Tibial nerve (tissue), 4 donors: Measurements from ENCODE around the gene RANBP10. TPM values are rescaled to one million over a fixed set of nuclear protein-coding genes. Genes with fewer than 3 reads are reported as not detected.

Source experiments
- DNase-seq, 2 donors: peaks; one replicate each; pipeline ENCODE4 v3.0.0-alpha.2; 2019; ENCODE audit warnings: low spot score in 2 of 2
- H3K27ac ChIP-seq, 4 donors: fragments of 200-600 bp; sonication (generic) in 3 of 4; one replicate each; pipeline ENCODE4 v1.5.1; 2017 to 2019; ENCODE audit warnings: mild to moderate bottlenecking in 1 of 4
- H3K27me3 ChIP-seq, 2 donors: fragments of 200-600 bp; sonication (generic) in 1 of 2; one replicate each; pipeline versions ENCODE4 v1.5.1 to v1.6.0; 2017 to 2019
- H3K36me3 ChIP-seq, 3 donors: fragments of 200-600 bp; sonication (generic); one replicate each; pipeline ENCODE4 v1.5.1; 2018 to 2019
- H3K4me1 ChIP-seq, 4 donors: fragments of 200-600 bp; sonication (generic) in 3 of 4; one replicate each; pipeline ENCODE4 v1.5.1; 2017 to 2019
- H3K4me3 ChIP-seq, 4 donors: fragments of 200-600 bp; sonication (generic) in 3 of 4; one replicate each; pipeline ENCODE4 v1.5.1; 2017 to 2019; ENCODE audit warnings: mild to moderate bottlenecking in 1 of 4, moderate library complexity in 1 of 4
- H3K9me3 ChIP-seq, 4 donors: fragments of 200-600 bp; sonication (generic) in 3 of 4; one replicate each; pipeline ENCODE4 v1.5.1; 2017 to 2019
- CTCF ChIP-seq, 5 experiments: fragments of 200-600 bp in 3 of 5; fragments of 450-650 bp in 2 of 5; sonication (generic) in 3 of 5; IDR thresholded peaks; one replicate each; pipeline ENCODE4 v1.5.1; 2016 to 2019; ENCODE audit warnings: antibody characterized with exemption in 5 of 5, mild to moderate bottlenecking in 3 of 5, moderate library complexity in 2 of 5
- EP300 ChIP-seq, 2 donors: sonication (generic); formaldehyde crosslinking; IDR thresholded peaks; one replicate each; pipeline ENCODE4 v1.6.1; 2017; ENCODE audit warnings: antibody characterized with exemption in 2 of 2, mild to moderate bottlenecking in 1 of 2
- POLR2A ChIP-seq, 2 donors: fragments of 450-650 bp; IDR thresholded peaks; one replicate each; pipeline ENCODE4 v1.6.1; 2017; ENCODE audit warnings: antibody characterized with exemption in 2 of 2, mild to moderate bottlenecking in 2 of 2, moderate library complexity in 2 of 2
- WGBS, 2 donors: methylation state at CpG; one replicate each; pipeline ENCODE4 v1.1.5; 2018; 5-methylcytosine and 5-hydroxymethylcytosine counted together
- total RNA-seq, 4 donors: library from RNA; depleted of rRNA; stranded (reverse); fragments of >200 nt; gene quantifications; one replicate each; pipeline ENCODE4 v1.1.0, GENCODE V29; 2016

The RANBP10 gene
- total RNA-seq, 4 donors from 2014 or later = 8.1 to 19.5 (median 12.0) TPM

GRCh38 chr16:67779256-67780014 lies 26.9 kb downstream of the RANBP10 start:
- no peaks in the 10 kb centered on the region for H3K27me3 ChIP-seq
- no peaks in the 10 kb centered on the region for H3K9me3 ChIP-seq
- no peak overlapping the region for H3K27ac ChIP-seq
- TF ChIP-seq EP300 (IDR thresholded peaks at IDR 0.05) = no peak
- TF ChIP-seq CTCF (IDR thresholded peaks at IDR 0.05) = no peak
- TF ChIP-seq POLR2A (IDR thresholded peaks at IDR 0.05) = no peak
- no peak overlapping the region for H3K4me3 ChIP-seq
- WGBS, 2 donors = 77 to 82% methylated on average over 5 of the region's 5 CpGs
- peaks cover 0 to 3% (median 0%) of the 10 kb centered on the region in 3 donors for H3K36me3 ChIP-seq
- DNase-seq = no peak
- H3K4me1 ChIP-seq = peaks cover 0 to 3% (median under 1%) of the 10 kb centered on the region in 4 donors

GRCh38 chr16:67775273-67775672 lies 31.1 kb downstream of the RANBP10 start:
- Histone ChIP-seq H3K4me3 (no peak overlapping the region), H3K27me3 (no peaks in the 10 kb centered on the region), H3K9me3 (no peaks in the 10 kb centered on the region), H3K36me3 (peaks cover 0 to 17% (median 0%) of the 10 kb centered on the region in 3 donors), H3K4me1 (peaks cover 0 to 22% (median 10%) of the 10 kb centered on the region in 4 donors), H3K27ac (no peak overlapping the region)
- 94 to 95% methylated on average over 6 of the region's 6 CpGs for WGBS, 2 donors
- no peak for TF ChIP-seq EP300 (IDR thresholded peaks at IDR 0.05)
- no peak for TF ChIP-seq CTCF (IDR thresholded peaks at IDR 0.05)
- no peak for TF ChIP-seq POLR2A (IDR thresholded peaks at IDR 0.05)
- no peak for DNase-seq

DNA sequence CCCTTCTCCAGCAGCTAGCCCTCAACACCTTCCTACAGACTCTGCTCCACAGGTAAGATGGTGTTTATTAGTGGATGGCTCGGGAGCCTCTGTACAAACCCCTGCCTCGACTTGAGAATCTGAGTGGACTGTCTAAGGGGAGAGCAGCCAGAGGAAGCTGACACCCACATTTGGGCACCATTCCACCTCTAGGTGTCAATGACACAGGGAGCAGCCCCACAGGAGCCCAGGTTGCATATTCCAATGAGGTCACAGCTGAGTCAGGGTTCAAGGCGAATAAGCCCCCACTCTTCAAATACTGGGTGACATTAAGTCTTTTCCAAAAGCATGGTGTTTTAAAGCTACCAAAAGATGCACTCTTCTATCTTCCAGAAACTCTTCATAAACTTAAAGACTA lies 31.9 kb downstream of the RANBP10 start:
- Histone ChIP-seq H3K4me1 (peaks cover 0 to 22% (median 10%) of the 10 kb centered on the region in 4 donors), H3K4me3 (no peak overlapping the region), H3K27me3 (no peaks in the 10 kb centered on the region), H3K9me3 (no peaks in the 10 kb centered on the region), H3K36me3 (peaks cover 0 to 21% (median 0%) of the 10 kb centered on the region in 3 donors), H3K27ac (peak overlapping the region in 1 of 4 donors; percentile 52)
- WGBS, 2 donors = 73 to 80% methylated on average over 3 of the region's 3 CpGs
- DNase-seq = no peak
- TF ChIP-seq CTCF (IDR thresholded peaks at IDR 0.05) = no peak
- no peak for TF ChIP-seq EP300 (IDR thresholded peaks at IDR 0.05)
- TF ChIP-seq POLR2A (IDR thresholded peaks at IDR 0.05) = no peak

GRCh38 chr16:67773569-67774456 lies 32.5 kb downstream of the RANBP10 start:
- WGBS, 2 donors = 49 to 55% methylated on average over 6 of the region's 6 CpGs
- no peaks in the 10 kb centered on the region for H3K27me3 ChIP-seq
- peaks cover 0 to 21% (median 0%) of the 10 kb centered on the region in 3 donors for H3K36me3 ChIP-seq
- TF ChIP-seq EP300 (IDR thresholded peaks at IDR 0.05) (peak in 1 of 2 donors; percentile 18), CTCF (IDR thresholded peaks at IDR 0.05) (no peak)
- H3K9me3 ChIP-seq = no peaks in the 10 kb centered on the region
- no peak overlapping the region for H3K4me3 ChIP-seq
- no peak for DNase-seq
- peak overlapping the region in 1 of 4 donors; percentile 52 for H3K27ac ChIP-seq
- H3K4me1 ChIP-seq = peaks cover 0 to 22% (median 10%) of the 10 kb centered on the region in 4 donors
